Peyer's patch (tissue), 4 donors: ENCODE data around the gene SMAD6.

Experiments
- CTCF ChIP-seq, 6 experiments: fragments of 450-650 bp in 4 of 6; fragments of 200-600 bp in 2 of 6; sonication (generic) in 1 of 6; IDR thresholded peaks; one replicate each; pipeline ENCODE4 v1.5.1; 2017 to 2019; ENCODE audit warnings: antibody characterized with exemption in 6 of 6, mild to moderate bottlenecking in 3 of 6, moderate library complexity in 1 of 6
- POLR2A ChIP-seq, 2 donors: fragments of 450-650 bp; IDR thresholded peaks; one replicate each; pipeline ENCODE4 v1.5.1; 2017; ENCODE audit warnings: antibody characterized with exemption in 2 of 2, mild to moderate bottlenecking in 2 of 2, moderate library complexity in 2 of 2

GRCh38 chr15:66760968-66761725, 59.1 kb downstream of the SMAD6 start:
- TF ChIP-seq POLR2A (IDR thresholded peaks at IDR 0.05) = no peak
- TF ChIP-seq CTCF (IDR thresholded peaks at IDR 0.05) = no peak
